HCT116 (cell line): ENCODE results near the gene IGF2R.

Experiments used
- CTCF ChIP-seq, 3 experiments: fragments of 200-600 bp in 1 of 3; sonication (generic) in 1 of 3; IDR thresholded peaks in 2 of 3; conservative IDR thresholded peaks in 1 of 3; 2 replicates each; pipeline ENCODE4 v1.5.1; 2012 to 2017; ENCODE audit warnings: low read depth in 2 of 3, low read length in 2 of 3, antibody characterized with exemption in 1 of 3, borderline replicate concordance in 1 of 3, control low read depth in 1 of 3, mild to moderate bottlenecking in 1 of 3, mixed read lengths in 1 of 3, mixed run types in 1 of 3, moderate library complexity in 1 of 3; ENCODE audit not compliant: insufficient read depth in 1 of 3
- EGR1 ChIP-seq: IDR thresholded peaks from 2 replicates; pipeline ENCODE4 v1.6.1; 2012; ENCODE audit warnings: low read depth
- POLR2A ChIP-seq: IDR thresholded peaks from 2 replicates; pipeline ENCODE4 v1.7.0; 2011; ENCODE audit warnings: borderline replicate concordance; ENCODE audit not compliant: insufficient read depth, insufficient read length; ENCODE audit errors: extremely low read depth
- POLR2AphosphoS5 ChIP-seq: IDR thresholded peaks from 2 replicates; pipeline ENCODE4 v1.6.1; 2011; ENCODE audit warnings: mild to moderate bottlenecking, low read depth, low read length, moderate library complexity
- REST ChIP-seq: IDR thresholded peaks from 2 replicates; pipeline ENCODE4 v1.6.1; 2012; ENCODE audit warnings: low read depth
- SIN3A ChIP-seq: IDR thresholded peaks from 2 replicates; pipeline ENCODE4 v1.6.1; 2012; ENCODE audit warnings: low read depth
- ZFX ChIP-seq: fragments of 450-650 bp; IDR thresholded peaks from 2 replicates; pipeline ENCODE4 v1.6.1; 2017

- TF ChIP-seq CTCF (IDR thresholded peaks at IDR 0.05 in 2 of 3, conservative IDR thresholded peaks at IDR 0.05 in 1 of 3; ENCODE audit: borderline replicate concordance in 1 of 3, insufficient read depth in 1 of 3, low read depth in 2 of 3, low read length in 2 of 3) (no peak), SIN3A (no peak), REST (no peak), EGR1 (no peak), ZFX (no peak), POLR2A (no peak), POLR2AphosphoS5 (no peak)
These were observed 108.6 kb downstream of the IGF2R start for GRCh38 chr6:160077526-160077925.
